ENCODE data around the gene FOXN3.
"Not testable (repeated sequence)": the region's sequence is repeated elsewhere in the genome, so short reads cannot be mapped to it uniquely, and the experiment has no call there.

Gene FOXN3

DNA sequence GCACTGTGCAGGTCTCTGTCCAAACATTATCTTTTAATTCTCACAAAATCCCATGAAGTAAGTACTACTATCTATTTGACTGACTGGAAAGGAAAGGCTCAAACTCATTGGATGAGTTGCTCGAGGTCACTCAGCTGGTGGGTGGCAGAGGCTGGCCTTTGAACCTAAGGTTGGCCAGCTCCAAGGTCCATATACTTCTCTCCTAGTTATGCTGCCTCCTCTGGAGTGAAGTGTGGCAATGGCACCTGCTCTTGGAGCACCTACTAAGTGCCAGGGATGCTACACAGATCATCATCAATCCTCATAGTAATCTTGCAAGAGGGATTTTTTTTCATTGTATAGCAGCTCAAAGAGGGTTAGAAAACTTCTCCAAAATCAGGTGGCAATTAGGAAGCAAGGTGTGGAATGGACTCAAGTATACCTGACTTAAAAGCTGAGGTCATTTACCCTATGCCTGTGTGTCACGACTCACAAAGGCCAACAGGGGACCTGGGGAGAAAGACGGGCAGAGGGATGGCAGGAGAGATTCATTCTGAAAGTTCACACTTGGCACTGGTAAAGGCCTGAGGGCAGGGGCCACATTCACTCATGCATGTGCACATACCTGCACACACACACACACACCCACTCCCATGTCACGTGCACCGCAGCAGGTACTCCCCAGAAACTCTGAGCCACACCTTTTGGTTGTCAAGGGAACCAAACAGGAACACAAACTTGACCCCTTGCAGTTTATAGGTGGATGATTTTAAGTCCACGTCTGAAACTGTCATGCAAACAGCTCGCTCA, 146.4 kb downstream of the FOXN3 start:
- no peak for DNase-seq (ENCODE audit: low spot score)

DNA sequence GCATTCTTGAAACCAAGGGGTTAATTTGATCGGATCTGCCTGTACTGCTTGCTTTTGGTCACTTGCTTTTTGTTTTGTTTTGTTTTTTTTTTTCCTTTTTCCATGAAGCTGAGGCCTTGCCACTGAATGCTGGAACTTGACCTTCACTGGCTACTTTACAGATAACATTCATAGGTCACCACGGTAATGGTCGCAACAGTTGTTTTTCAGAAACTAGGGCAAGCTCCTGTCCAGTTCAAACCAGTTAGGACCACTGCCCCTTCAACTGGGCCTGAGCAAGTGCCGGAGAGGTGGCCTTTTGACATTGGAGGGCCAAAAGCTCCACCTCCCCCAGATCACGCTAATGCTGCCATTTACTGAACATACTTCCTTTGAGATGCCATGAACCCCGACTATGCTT, 147.6 kb downstream of the FOXN3 start:
- no peak for DNase-seq (ENCODE audit: low spot score)

DNA sequence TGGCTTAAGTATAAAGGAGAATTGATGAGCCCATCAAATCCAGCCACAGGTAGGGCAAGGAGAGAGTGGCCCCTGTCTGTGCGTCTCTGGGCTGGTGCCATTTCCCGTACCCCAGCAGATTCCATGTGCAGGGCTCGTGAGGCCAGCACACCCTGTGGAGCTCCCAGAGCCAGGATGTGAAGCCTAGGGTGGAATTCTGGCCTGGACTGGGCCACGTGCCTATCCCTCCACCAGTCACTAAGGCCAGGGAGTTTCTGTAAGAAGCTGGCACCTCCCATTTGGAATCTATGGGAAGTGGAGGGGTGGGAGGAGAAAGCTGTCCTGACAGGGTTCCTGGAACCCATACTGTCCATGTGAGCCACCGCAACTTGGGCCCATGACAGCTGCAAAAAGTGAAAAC, 148.5 kb downstream of the FOXN3 start:
- no peak for DNase-seq (ENCODE audit: low spot score)

DNA sequence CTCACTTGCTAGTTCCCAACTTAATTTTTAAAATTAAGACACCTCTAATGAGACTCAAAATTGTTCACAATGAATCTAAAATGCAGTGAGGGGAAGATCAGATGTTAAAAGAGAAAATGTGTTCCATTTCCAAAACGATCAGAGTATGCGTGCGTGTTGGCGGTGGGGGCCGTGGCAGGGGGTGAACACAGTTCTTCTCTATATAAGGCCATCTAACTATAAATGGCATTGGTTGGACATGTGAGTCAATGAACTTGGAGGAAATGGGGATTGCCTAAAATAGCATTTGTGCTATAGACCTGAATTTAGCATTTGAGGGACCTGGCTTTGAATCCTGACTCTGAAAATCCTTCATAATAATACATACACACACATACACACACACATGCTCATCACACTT, 149.4 kb downstream of the FOXN3 start:
- no peak for DNase-seq (ENCODE audit: low spot score)

DNA sequence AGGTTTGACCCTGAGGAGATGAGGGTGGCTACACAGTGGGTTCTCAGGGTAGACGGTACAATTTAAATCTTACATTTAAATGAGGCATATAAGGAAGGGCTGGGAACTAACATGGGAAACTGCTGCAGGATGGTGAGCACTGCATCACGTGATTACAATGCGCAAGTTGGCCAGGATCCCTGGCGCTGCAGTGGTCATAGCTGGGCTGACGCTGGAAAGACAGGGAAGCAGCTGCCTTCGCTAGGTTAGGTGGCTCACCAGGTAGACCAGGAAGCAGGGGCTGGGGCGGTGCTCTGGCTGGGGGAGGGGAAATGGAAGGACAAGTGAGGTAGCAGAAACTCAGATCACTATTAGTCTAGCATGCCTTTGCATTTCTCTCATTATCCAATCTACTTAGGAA, 149.9 kb downstream of the FOXN3 start:
- no peak for DNase-seq (ENCODE audit: low spot score)

DNA sequence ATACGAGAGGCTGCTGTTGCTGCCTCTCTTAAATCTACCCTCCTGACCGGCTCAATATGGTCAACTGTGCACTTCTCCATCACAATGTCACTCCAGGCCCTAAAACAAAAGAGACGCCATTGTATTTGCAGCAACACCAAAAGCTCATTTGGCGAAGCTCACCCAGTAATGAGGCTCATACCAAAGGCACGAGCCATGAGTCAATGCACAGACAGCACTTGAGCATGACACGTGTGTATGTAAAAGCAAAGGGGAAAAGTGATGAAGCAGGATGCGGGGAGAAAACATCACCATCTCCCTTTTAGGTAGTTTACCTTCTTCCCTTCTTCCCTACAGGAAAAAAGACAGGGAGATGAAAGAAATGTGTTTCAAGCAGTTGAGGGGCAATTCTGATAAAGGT, 150.3 kb downstream of the FOXN3 start:
- DNase-seq (ENCODE audit: low spot score) = no peak

DNA sequence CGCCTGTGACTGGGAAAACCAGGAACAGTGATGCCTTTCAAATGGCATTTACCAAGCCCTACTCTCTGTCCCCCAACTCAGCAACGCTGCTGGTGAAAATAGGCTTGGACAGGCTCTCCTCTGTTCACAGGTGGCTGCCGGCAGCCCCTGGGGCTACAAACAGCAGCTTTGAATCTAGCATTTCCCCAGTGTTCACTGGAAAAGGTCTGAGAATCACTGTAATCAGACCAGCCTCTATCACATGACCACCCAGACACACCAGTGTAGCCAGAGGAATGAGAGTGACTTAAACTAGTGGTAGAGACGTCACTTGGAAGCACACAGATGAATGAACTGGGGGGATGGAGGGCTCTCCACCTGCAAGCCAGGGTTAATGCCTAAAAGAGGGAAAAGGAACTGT, 151.8 kb downstream of the FOXN3 start:
- DNase-seq (ENCODE audit: low spot score) = no peak

DNA sequence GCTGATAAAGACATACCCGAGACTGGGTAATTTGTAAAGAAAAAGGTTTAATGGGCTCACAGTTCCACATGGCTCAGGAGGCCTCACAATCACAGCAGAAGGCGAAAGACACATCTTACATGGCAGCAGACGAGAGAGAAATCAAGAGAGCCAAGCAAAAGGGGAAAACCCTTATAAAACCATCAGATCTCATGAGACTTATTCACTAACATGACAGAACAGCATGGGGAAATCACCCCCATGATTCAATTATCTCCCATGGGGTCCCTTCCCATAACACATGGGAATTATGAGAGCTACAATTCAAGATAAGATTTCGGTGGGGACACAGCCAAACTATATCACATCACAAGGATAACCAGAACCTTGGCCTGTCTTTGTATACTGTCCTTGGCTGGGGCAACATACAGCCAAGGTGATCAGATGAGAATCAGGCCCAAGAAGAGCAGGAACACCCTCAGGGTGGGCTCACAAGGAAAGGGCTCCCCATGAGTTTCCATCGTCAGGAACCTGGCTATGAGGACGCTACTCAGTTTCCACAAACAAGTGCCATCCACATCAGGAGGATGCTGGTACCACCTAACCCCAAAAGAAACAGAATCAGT, 152.7 kb downstream of the FOXN3 start:
- DNase-seq (ENCODE audit: low spot score) = no peak

DNA sequence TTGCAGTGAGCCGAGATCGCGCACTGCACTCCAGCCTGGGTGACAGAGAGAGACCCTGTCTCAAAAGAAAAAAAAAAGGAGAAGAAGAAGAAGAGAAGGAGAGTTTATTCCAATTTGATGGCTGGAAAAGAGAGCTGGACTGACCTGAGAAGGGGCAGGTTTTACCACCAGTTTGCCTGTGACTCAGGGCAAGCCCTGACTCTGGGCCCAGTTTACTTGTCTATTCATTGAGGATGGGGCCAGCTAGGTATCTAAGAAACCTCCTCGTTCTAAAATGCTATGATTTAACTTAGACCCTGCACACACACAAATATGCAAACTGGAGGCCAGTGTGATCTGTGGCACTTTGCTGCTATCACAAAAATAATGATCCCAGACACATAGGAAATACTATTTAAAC, 155.0 kb downstream of the FOXN3 start:
- no peak for DNase-seq (ENCODE audit: low spot score)

DNA sequence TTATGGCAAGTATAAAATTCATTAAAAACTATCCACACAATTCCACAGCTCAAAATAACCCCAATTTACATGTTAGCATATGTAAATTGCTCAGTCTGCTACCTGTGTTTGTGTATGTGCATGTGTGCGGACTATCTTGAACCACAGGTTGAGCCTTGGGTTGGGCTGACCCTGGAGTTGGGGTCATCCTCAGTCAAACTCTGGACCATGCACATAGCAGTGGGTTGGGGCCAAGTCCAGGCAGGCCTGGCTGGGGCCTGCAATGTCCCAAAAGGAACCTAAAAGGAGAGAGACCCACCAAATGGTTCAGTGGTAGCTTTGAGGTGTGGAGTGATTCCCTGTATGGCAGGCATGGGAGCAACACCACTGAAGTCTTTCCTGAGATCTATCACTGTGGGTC, 156.1 kb downstream of the FOXN3 start:
- no peak for DNase-seq (ENCODE audit: low spot score)

DNA sequence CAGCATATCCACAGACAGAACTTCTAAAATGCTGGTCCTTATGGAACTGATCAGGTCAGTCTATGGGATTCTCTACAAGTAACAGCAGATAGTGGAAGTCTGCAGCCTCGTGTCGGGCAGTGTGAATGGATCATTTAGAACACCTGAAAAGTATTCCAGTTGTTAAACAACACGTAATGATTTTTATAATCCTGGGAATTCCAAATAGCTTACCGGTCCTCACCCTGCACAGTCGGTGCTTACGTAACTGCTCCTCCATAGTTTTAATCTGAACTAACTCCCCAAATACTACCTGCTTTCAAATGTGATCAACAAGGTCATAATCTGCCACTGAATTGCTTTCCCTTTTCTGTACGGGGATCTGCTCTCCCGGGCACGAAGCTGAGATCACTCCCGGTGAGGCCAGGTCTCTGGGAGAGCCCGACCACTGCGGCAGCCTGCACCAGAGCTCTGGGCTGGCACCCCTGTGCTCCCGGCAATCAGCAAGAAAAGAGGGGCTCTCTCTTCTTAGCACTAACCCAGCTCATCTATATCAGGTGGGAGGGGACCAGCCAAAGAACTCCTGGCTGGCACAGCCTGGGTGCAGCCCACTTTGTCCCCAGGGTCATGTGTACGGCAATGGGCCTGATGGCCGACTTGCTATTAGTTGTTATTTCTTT, 157.0 kb downstream of the FOXN3 start:
- no peak for DNase-seq (ENCODE audit: low spot score)

DNA sequence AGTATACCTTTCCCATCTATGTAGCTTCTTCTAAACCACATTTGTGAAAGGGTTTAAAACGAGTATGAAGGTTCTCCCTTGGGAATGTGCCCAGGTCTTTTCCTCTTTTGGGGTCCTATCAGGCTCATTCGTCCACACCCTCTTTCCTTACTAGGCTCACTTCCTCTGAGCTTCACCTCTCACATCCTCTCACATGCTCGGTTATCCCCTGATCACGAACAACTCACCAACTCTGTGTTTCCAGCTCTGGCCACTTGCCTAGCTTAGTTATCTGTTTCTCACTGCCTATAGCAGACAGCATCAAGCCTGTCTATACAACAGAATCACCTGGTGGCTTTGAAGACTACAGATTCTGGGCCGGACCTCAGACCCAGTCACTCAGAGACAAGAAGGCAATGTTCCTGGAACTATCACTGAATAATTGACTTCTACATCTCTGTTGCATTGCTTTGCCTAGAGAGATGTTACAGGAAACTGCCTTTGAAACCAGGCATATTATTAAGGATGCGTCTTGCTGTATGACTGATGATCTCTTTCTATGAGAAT, 158.2 kb downstream of the FOXN3 start:
- DNase-seq (ENCODE audit: low spot score) = no peak

DNA sequence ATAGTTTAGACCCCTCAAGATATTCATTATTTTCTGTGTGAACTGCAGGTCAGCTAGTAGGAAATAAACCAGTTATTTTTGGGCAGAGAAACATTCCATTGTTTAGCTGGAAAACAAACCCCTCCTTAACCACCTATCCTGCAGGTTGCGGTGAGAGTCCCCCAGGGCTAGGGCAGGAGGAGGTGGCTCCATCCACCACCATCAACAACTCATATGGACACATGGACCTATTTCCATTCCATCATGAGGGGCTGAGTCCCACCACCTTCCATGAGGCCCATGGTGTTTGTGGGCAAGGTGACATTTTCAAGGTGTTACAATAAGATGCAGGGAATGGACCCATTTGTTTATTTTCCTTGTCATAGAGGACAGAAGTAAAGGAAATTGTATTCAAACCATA, 160.1 kb downstream of the FOXN3 start:
- DNase-seq (ENCODE audit: low spot score) = no peak

DNA sequence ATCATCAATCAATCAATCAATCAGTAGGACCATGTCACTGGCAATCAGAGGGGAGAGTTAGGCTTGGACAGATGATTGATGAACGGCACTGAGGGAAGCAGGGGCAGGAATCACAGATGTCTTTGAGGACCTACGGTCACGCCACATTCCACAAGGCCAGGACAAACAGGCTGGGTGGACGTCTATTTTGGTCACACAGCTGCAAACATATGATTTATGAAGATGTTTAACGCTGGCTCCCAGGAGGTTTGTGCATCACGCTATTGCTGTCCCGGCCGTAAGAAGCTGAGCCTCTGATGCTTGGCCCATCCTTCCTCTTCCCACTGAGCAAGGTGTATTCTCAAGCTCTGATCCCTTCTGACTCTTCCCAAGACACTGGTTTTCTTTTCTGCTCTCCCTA, 160.8 kb downstream of the FOXN3 start:
- no peak for DNase-seq (ENCODE audit: low spot score)

DNA sequence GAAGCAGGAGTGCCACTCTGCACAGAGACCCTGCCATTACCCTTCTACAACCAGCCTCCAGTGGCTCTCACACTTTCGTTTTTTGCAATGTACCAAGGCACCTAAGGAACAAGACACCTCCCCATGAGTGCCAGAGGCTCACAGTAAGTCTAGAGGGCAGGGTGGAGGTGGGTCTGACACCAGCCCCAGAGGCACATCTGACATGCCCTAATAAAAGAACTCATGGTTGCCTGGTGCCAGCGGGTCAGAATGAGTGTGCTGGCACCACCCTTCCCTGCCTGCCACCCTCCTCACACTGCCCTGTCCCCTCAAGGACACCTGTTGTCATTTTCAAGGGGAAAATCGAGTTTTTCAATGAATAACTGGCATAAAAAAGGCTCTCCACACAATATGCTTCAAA, 161.2 kb downstream of the FOXN3 start:
- no peak for DNase-seq (ENCODE audit: low spot score)

DNA sequence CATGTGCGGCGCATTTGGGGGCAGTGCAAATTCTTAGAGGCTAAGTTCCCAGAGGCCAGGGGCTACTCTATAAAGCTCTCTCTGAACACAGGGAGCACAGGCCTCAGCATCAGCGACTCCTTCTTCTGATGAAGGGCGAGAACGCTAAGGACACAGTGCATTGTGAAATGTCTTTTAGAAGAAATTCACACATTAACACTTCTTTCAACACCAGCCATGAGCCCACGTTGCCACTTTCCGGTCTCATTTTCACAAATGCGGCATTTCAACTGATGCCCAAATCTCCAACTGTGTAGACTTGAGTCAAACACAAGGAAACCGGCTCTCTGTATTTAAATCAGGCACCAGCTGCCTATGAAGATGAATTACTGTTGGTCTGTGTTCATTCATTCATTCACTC, 162.0 kb downstream of the FOXN3 start:
- no peak for DNase-seq (ENCODE audit: low spot score)

DNA sequence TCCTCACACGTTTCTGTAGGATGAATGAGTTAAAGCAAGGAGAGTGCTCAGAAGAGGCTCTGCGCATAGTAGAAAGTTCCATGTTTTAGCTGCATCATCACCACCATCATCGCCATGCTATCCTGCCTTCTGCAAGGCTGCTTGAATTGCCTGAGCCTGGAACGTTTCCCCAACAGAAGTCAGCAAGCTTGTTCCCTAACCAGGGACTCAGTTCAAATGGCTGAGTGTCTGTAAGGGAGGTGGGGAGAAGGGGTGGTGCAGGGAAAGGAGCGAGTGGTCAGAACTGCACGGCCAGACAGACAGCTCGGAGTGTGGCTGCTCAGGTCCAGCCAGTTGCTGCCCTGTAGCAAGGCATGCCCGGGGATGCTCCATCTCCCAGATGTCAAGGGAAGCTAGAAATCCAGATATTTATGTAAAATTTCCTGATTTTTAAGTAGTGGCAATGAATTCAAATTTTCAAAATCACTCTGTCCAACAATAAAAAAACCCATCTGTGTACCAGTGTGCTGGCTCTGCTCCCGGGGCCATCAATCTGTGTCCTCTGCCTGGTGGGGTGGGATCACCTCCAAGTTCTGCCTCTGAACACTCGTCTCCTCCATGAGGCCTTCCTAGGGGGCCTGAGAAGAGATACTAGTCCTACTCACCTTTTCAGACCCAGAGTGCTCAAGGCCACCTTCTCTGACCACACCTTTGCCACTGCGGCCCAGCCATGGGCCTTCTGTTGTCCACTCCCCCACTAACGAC, 162.7 kb downstream of the FOXN3 start:
- no peak for DNase-seq (ENCODE audit: low spot score)

DNA sequence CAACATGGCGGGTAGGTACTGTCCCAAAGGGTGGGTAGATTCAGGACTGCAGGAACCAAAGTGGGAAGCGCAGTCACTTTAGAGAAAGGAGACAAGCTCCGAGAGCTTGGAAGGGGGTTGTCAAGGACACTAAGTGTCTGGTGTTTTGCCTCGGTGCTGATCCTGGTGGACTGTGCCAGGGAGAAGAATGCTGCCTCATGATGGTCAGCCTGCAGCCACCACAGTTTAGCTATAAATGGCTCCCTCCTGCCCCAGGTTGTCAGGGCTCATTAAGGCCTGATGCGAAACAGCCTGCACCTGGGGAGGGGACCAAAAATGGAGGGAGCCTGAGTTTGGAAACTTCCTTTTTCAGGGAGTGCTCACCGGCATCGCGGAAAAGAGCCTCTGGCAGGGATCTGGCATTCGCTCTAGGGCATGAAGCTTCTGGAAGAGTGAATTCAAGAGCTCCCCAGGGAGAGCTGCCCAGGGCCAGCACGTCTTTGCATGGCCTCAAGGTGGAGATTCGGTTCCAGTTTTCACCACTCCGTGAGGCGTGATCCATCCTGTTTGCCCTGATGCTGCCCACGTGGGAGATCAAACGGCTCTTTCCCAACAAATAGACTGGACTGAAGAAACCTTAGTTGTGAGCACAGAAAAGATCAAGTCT, 164.0 kb downstream of the FOXN3 start:
- DNase-seq (ENCODE audit: low spot score) = peak; percentile 24

DNA sequence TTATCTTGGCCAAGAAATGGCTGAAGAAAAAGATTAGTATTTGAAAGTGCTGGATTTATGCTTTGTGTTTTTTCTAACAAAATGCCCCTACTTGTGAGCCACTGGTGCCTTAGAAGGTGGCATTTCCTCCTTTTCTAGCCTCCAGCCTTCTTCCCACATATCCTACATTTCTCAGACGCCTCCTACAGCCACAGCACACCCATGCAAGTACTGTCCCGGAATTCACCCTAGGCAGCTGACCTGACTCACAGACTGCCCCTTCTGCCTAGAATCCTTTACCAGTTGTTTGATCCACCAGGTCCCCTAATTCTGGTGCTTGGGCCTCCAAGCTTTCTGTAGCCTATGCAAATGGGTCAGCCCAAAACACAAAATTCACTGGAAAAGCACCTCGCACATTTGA, 166.0 kb downstream of the FOXN3 start:
- DNase-seq (ENCODE audit: low spot score) = no peak

DNA sequence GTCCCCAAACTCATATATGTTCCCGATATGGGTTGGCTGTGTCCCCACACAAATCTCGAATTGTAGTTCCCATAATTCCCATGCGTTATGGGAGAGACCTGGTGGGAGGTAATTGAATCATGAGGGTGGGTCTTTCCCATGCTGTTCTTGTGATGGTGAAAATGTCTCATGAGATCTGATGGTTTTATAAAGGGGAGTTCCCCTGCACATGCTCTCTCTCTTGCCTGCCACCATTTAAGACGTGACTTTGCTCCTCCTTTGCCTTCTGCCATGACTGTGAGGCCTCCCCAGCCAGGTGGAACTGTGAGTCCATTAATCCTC, 166.4 kb downstream of the FOXN3 start:
- DNase-seq (ENCODE audit: low spot score) = not testable (repeated sequence)

DNA sequence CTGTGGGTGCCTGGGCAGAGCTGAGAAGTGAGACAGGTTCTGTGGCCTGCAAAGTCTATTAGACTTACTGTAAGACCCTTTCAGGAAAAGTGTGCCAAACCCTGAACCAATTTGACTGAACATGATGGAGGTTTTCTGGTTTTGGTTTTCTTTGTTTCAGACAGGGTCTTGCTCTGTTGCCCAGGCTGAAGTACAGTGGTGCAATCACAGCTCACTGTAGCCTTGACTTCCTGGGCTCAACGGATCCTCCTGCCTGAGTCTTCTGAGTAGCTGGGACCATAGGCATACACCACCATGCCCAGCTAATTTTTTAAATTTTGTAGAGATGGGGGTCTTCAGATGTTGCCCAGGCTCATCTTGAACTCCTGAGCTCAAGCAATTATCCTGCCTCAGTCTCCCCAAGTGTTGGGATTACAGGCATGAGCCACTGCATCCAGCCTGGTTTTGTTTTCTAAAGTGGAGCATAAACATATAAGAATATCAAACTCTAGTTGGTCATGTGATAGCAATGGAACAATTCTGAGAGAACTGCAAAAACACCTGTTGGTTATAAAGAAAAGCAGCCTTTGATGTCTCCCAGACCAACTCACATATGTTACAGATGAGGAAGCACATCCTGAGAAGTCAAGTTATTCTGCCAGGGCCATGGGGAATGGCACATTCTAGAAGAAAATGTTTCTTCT, 166.9 kb downstream of the FOXN3 start:
- DNase-seq (ENCODE audit: low spot score) = no peak

Data from HuH-7 (cell line).